Hepatocyte (in vitro differentiated cells): ENCODE results near the gene MFSD6. TPM values are rescaled to one million over a fixed set of nuclear protein-coding genes. Genes with fewer than 3 reads are reported as not detected.

ENCODE experiments used
- DNase-seq: peaks from one replicate; pipeline ENCODE4 v3.0.0-alpha.2; 2016; ENCODE audit warnings: low spot score
- H2AFZ ChIP-seq: fragments of 200-600 bp; sonication (generic); 2 replicates; pipeline ENCODE4 v1.6.0; 2016; ENCODE audit warnings: antibody characterized with exemption, mild to moderate bottlenecking
- H3K27ac ChIP-seq: fragments of 200-600 bp; sonication (generic); 2 replicates; pipeline ENCODE4 v1.5.1; 2016; ENCODE audit warnings: mild to moderate bottlenecking
- H3K27me3 ChIP-seq: fragments of 200-600 bp; sonication (generic); 2 replicates; pipeline ENCODE4 v1.6.1; 2016
- H3K36me3 ChIP-seq: fragments of 200-600 bp; sonication (generic); replicated peaks from 2 replicates; pipeline ENCODE4 v1.5.1; 2016; ENCODE audit warnings: low read depth; ENCODE audit not compliant: insufficient read depth
- H3K4me1 ChIP-seq: fragments of 200-600 bp; sonication (generic); 2 replicates; pipeline ENCODE4 v1.5.1; 2016; ENCODE audit warnings: mild to moderate bottlenecking, moderate library complexity; ENCODE audit not compliant: insufficient read depth
- H3K4me2 ChIP-seq: fragments of 200-600 bp; sonication (generic); 2 replicates; pipeline ENCODE4 v1.6.0; 2016
- H3K4me3 ChIP-seq: fragments of 200-600 bp; sonication (generic); 2 replicates; pipeline ENCODE4 v1.5.1; 2016; ENCODE audit warnings: mild to moderate bottlenecking
- H3K79me2 ChIP-seq: fragments of 200-600 bp; sonication (generic); 2 replicates; pipeline ENCODE4 v1.6.0; 2017; ENCODE audit warnings: mild to moderate bottlenecking
- H3K9me2 ChIP-seq: fragments of 200-600 bp; sonication (generic); replicated peaks from 2 replicates; pipeline ENCODE4 v1.6.0; 2017; ENCODE audit warnings: mild to moderate bottlenecking; ENCODE audit not compliant: insufficient read depth
- H3K9me3 ChIP-seq: fragments of 200-600 bp; sonication (generic); 2 replicates; pipeline ENCODE4 v1.5.1; 2016; ENCODE audit warnings: low read depth, mild to moderate bottlenecking
- H4K20me1 ChIP-seq: fragments of 200-600 bp; sonication (generic); 2 replicates; pipeline ENCODE4 v1.6.0; 2016; ENCODE audit warnings: mild to moderate bottlenecking; ENCODE audit not compliant: insufficient read depth, poor library complexity, severe bottlenecking
- CTCF ChIP-seq: fragments of 200-600 bp; sonication (generic); IDR thresholded peaks from 2 replicates; pipeline ENCODE4 v1.5.1; 2016; ENCODE audit warnings: antibody characterized with exemption, mild to moderate bottlenecking; ENCODE audit not compliant: poor library complexity
- EZH2 ChIP-seq: fragments of 200-600 bp; sonication (generic); IDR thresholded peaks from 2 replicates; pipeline ENCODE4 v1.6.1; 2016; ENCODE audit warnings: antibody characterized with exemption, mild to moderate bottlenecking, borderline replicate concordance
- EZH2phosphoT487 ChIP-seq: fragments of 200-600 bp; sonication (generic); IDR thresholded peaks from one replicate; pipeline ENCODE4 v1.6.1; 2018; ENCODE audit warnings: antibody characterized with exemption, mild to moderate bottlenecking, low read depth, moderate library complexity; ENCODE audit not compliant: unreplicated experiment, severe bottlenecking
- WGBS: methylation state at CpG from one replicate; pipeline ENCODE4 v1.1.6; 2016; ENCODE audit warnings: low lambda C conversion rate; ENCODE audit errors: missing lambda C conversion rate; 5-methylcytosine and 5-hydroxymethylcytosine counted together
- polyA plus RNA-seq: library from polyadenylated mRNA; unstranded; fragments of >200 nt; fragmentation: Nextera tagmentation; extraction: Ambion mirVana; gene quantifications from 2 replicates; pipeline ENCODE4 v1.2.1, GENCODE V29; 2016
- total RNA-seq: library from RNA; depleted of rRNA; stranded (reverse); fragments of >200 nt; gene quantifications from 2 replicates; pipeline ENCODE4 v1.2.3, GENCODE V29; 2014

Gene MFSD6
- total and polyA plus RNA-seq, 2 experiments from 2014 or later: 9.7 to 15.9 TPM

GRCh38 chr2:190488516-190489233 lies 80.5 kb downstream of the MFSD6 start:
- Histone ChIP-seq H3K27ac (no peak overlapping the region), H3K36me3 (no peaks in the 10 kb centered on the region), H3K4me1 (no peaks in the 10 kb centered on the region), H3K79me2 (no peaks in the 10 kb centered on the region), H3K4me2 (no peak overlapping the region), H4K20me1 (no peaks in the 10 kb centered on the region), H3K9me3 (peaks cover 4% of the 10 kb centered on the region), H2AFZ (no peak overlapping the region), H3K27me3 (no peaks in the 10 kb centered on the region), H3K9me2 (no peaks in the 10 kb centered on the region), H3K4me3 (no peak overlapping the region)
- WGBS: 90% methylated on average over 6 of the region's 6 CpGs
- no peak for DNase-seq
- no peak for TF ChIP-seq CTCF

- Histone ChIP-seq H3K4me3 (no peak overlapping the region), H3K36me3 (no peaks in the 10 kb centered on the region), H3K27me3 (no peaks in the 10 kb centered on the region), H3K4me2 (no peak overlapping the region), H2AFZ (no peak overlapping the region), H3K4me1 (no peaks in the 10 kb centered on the region), H3K79me2 (no peaks in the 10 kb centered on the region), H3K27ac (no peak overlapping the region), H3K9me3 (peaks cover 4% of the 10 kb centered on the region), H3K9me2 (no peaks in the 10 kb centered on the region), H4K20me1 (no peaks in the 10 kb centered on the region)
- no peak for DNase-seq
- 66% methylated on average over 4 of the region's 4 CpGs for WGBS
- no peak for TF ChIP-seq CTCF
- no peak for TF ChIP-seq EZH2phosphoT487
- TF ChIP-seq EZH2: no peak
Observed at GRCh38 chr2:190489475-190489874, 81.3 kb downstream of the MFSD6 start.

- Histone ChIP-seq H3K9me2 (no peaks in the 10 kb centered on the region), H4K20me1 (no peaks in the 10 kb centered on the region), H3K9me3 (peaks cover 4% of the 10 kb centered on the region), H3K79me2 (no peaks in the 10 kb centered on the region), H2AFZ (no peak overlapping the region), H3K4me1 (no peaks in the 10 kb centered on the region), H3K27me3 (no peaks in the 10 kb centered on the region), H3K4me2 (no peak overlapping the region), H3K27ac (no peak overlapping the region), H3K36me3 (no peaks in the 10 kb centered on the region), H3K4me3 (no peak overlapping the region)
- DNase-seq: no peak
- TF ChIP-seq EZH2phosphoT487 (no peak), EZH2 (no peak), CTCF (no peak)
- 72% methylated on average over 3 of the region's 3 CpGs for WGBS
Observed at GRCh38 chr2:190490502-190490901, 82.3 kb downstream of the MFSD6 start.
